HG02852 (cell line): ENCODE data around the gene CD19.
"Not testable (repeated sequence)": the region's sequence is repeated elsewhere in the genome, so short reads cannot be mapped to it uniquely, and the experiment has no call there.

ENCODE experiments used
- ATAC-seq: cut with Tn5 transposase; IDR thresholded peaks from one replicate; pipeline ENCODE4 v1.9.1; 2021; ENCODE audit warnings: mild to moderate bottlenecking, moderate library complexity; ENCODE audit not compliant: unreplicated experiment

CD19 gene

GRCh38 chr16:28935924-28936783, 4.4 kb downstream of the CD19 start:
- ATAC-seq, result peak; percentile 74

- no peak for ATAC-seq
These were observed 5.0 kb downstream of the CD19 start for GRCh38 chr16:28936784-28937155.

GRCh38 chr16:28937222-28937876, 5.6 kb downstream of the CD19 start:
- no peak for ATAC-seq

- no peak for ATAC-seq
These were observed 7.0 kb downstream of the CD19 start for GRCh38 chr16:28938721-28939120.

GRCh38 chr16:28939825-28940224, 8.1 kb downstream of the CD19 start:
- ATAC-seq, result not testable (repeated sequence)

- ATAC-seq, result no peak
These were observed 11.5 kb downstream of the CD19 start for GRCh38 chr16:28943281-28943680.

GRCh38 chr16:28946681-28947080, 14.9 kb downstream of the CD19 start:
- no peak for ATAC-seq

- ATAC-seq, result peak; percentile 84
These were observed 19.1 kb downstream of the CD19 start, which contains the start of gene NFATC2IP for GRCh38 chr16:28950648-28951409. Gene NFATC2IP (plus strand): TSS chr16:28950937. CDS start chr16:28951012, 75 bp downstream.

GRCh38 chr16:28951410-28951943, 19.7 kb downstream of the CD19 start:
- no peak for ATAC-seq

- no peak for ATAC-seq
These were observed 26.4 kb downstream of the CD19 start for GRCh38 chr16:28958216-28958615.

- ATAC-seq, result no peak
These were observed 27.1 kb downstream of the CD19 start for GRCh38 chr16:28958836-28959235.

GRCh38 chr16:28964072-28964471, 32.3 kb downstream of the CD19 start:
- no peak for ATAC-seq

- no peak for ATAC-seq
These were observed 32.7 kb downstream of the CD19 start for GRCh38 chr16:28964496-28964895.

GRCh38 chr16:28967156-28967555, 35.4 kb downstream of the CD19 start:
- ATAC-seq, result no peak

GRCh38 chr16:28969696-28970095, 37.9 kb downstream of the CD19 start:
- ATAC-seq, result not testable (repeated sequence)

- peak; percentile 15 for ATAC-seq
These were observed 42.3 kb downstream of the CD19 start for GRCh38 chr16:28974007-28974436.

- ATAC-seq, result peak; percentile 86
These were observed 42.8 kb downstream of the CD19 start, which contains the start of gene SPNS1 for GRCh38 chr16:28974437-28975157. Gene SPNS1 (plus strand): TSS chr16:28974778. CDS start chr16:28975152, 374 bp downstream.

GRCh38 chr16:28975158-28975599, 43.4 kb downstream of the CD19 start:
- peak; percentile 11 for ATAC-seq

GRCh38 chr16:28977703-28978662, 46.2 kb downstream of the CD19 start:
- ATAC-seq, result no peak
